Hepatocyte (in vitro differentiated cells): ENCODE results near the gene CPSF3.

Source experiments
- EZH2 ChIP-seq: fragments of 200-600 bp; sonication (generic); IDR thresholded peaks from 2 replicates; pipeline ENCODE4 v1.6.1; 2016; ENCODE audit warnings: antibody characterized with exemption, mild to moderate bottlenecking, borderline replicate concordance
- EZH2phosphoT487 ChIP-seq: fragments of 200-600 bp; sonication (generic); IDR thresholded peaks from one replicate; pipeline ENCODE4 v1.6.1; 2018; ENCODE audit warnings: antibody characterized with exemption, mild to moderate bottlenecking, low read depth, moderate library complexity; ENCODE audit not compliant: unreplicated experiment, severe bottlenecking
- TF ChIP-seq, protein P1 (sequence below): fragments of 200-600 bp; sonication (generic); IDR thresholded peaks from 2 replicates; pipeline ENCODE4 v1.5.1; 2016; ENCODE audit warnings: antibody characterized with exemption, mild to moderate bottlenecking; ENCODE audit not compliant: poor library complexity

DNA sequence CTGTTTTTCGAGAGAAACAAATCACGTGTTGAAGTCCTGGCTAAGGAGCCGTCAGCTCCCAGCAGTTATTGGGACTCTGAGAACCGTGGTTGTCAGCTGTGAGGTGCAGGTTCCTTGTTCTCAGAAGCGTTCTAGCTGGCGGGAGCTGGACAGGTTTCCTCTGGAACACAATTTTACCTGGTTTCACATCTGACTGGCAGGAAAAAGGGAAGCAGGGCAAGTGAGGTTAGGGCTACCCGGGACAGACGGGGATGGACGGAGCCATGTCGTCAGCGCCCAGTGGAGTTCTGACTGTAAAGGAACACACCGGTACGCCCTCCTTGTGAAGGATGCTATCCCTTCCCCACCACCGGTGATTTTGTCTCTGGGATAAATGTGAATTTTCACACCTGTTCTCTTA, 26.3 kb upstream of the CPSF3 start:
- TF ChIP-seq, protein P1, sequence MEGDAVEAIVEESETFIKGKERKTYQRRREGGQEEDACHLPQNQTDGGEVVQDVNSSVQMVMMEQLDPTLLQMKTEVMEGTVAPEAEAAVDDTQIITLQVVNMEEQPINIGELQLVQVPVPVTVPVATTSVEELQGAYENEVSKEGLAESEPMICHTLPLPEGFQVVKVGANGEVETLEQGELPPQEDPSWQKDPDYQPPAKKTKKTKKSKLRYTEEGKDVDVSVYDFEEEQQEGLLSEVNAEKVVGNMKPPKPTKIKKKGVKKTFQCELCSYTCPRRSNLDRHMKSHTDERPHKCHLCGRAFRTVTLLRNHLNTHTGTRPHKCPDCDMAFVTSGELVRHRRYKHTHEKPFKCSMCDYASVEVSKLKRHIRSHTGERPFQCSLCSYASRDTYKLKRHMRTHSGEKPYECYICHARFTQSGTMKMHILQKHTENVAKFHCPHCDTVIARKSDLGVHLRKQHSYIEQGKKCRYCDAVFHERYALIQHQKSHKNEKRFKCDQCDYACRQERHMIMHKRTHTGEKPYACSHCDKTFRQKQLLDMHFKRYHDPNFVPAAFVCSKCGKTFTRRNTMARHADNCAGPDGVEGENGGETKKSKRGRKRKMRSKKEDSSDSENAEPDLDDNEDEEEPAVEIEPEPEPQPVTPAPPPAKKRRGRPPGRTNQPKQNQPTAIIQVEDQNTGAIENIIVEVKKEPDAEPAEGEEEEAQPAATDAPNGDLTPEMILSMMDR = no peak
- TF ChIP-seq EZH2phosphoT487 (no peak), EZH2 (no peak)
